Activated T-helper 1 cell treated with anti-CD3 and anti-CD28 coated beads, Interleukin-12 subunit alpha, Interleukin-12 subunit beta, Interleukin-2, Interleukin-4 antibody, amounts not matched to agents 30 ng/mL and 10 ng/mL and 1 ng/mL, durations not matched to agents 14 hours and 24 hours and 36 hours (primary cell): ENCODE data around the gene ACHE. TPM values are rescaled to one million over a fixed set of nuclear protein-coding genes. Genes with fewer than 3 reads are reported as not detected.
"Not testable (repeated sequence)": the region's sequence is repeated elsewhere in the genome, so short reads cannot be mapped to it uniquely, and the experiment has no call there.

ENCODE experiments used
- DNase-seq: peaks from one replicate; pipeline ENCODE4 v3.0.0; 2021; ENCODE audit warnings: low spot score
- H3K27ac Mint-ChIP-seq: one replicate; pipeline ENCODE4 v1.8.0; 2021; ENCODE audit warnings: mild to moderate bottlenecking, mixed read lengths
- H3K27me3 Mint-ChIP-seq: one replicate; pipeline ENCODE4 v1.8.0; 2022; ENCODE audit warnings: mild to moderate bottlenecking, moderate library complexity, mixed read lengths; ENCODE audit not compliant: insufficient read depth
- H3K36me3 Mint-ChIP-seq: one replicate; pipeline ENCODE4 v1.8.0; 2021; ENCODE audit warnings: low read depth, mixed read lengths
- H3K4me1 Mint-ChIP-seq: one replicate; pipeline ENCODE4 v1.8.0; 2021; ENCODE audit warnings: low read depth, mixed read lengths
- H3K4me3 Mint-ChIP-seq: one replicate; pipeline ENCODE4 v1.8.0; 2021; ENCODE audit warnings: mild to moderate bottlenecking, moderate library complexity, mixed read lengths
- H3K9me3 Mint-ChIP-seq: one replicate; pipeline ENCODE4 v1.8.0; 2021; ENCODE audit warnings: mixed read lengths
- intact Hi-C: fragments of 100-400 bp; cut with micrococcal nuclease; formaldehyde crosslinking; loops from one replicate; pipeline ENCODE4 v1.15.1; 2024
- total RNA-seq: library from RNA; stranded (reverse); gene quantifications from 2 replicates; pipeline ENCODE4 v1.2.3, GENCODE V29; 2022

The ACHE gene
- total RNA-seq, 1 donor from 2014 or later = 0.21 TPM

DNA sequence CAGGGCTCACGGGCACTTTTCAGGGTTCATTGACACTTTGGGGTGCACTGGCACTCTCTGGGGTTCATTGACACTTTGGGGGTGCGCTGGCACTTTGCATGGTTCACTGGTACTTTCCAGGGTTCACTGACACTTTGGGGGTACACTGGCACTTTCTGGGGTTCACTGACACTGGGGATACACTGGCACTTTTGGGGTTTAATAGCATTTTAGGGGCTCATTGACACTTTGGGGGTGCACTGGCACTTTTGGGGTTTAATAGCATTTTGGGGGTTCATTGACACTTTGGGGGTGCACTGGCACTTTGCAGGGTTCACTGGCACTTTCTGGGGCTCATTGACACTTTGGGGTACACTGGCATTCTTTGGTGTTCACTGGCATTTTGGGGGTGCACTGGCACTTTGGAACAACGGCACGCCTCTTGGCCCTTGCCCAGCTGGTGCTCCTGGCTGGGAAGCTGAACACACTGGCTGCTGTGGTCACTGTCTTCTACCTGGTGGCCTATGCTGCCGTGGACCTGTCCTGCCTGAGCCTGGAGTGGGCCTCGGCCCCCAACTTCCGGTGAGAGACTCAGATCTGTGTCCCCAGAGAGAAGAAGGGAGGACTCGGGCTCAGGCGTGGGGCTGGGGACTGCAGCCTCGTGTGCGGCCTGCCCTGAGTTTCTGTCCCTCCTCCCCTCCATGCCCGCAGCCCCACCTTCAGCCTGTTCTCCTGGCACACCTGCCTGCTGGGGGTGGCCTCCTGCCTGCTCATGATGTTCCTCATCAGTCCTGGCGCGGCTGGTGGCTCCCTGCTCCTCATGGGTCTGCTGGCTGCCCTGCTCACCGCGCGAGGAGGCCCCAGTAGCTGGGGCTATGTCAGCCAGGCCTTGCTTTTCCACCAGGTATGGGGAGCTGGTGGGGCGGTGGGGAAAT, 34.7 kb downstream of the ACHE start:
- Mint-ChIP-seq H3K27me3 (no peaks in the 10 kb centered on the region), H3K27ac (no peak overlapping the region), H3K9me3 (no peaks in the 10 kb centered on the region), H3K4me3 (no peak overlapping the region), H3K4me1 (peaks cover under 1% of the 10 kb centered on the region), H3K36me3 (peaks cover 36% of the 10 kb centered on the region)
- DNase-seq = no peak
- intact Hi-C loops = no loop called here

DNA sequence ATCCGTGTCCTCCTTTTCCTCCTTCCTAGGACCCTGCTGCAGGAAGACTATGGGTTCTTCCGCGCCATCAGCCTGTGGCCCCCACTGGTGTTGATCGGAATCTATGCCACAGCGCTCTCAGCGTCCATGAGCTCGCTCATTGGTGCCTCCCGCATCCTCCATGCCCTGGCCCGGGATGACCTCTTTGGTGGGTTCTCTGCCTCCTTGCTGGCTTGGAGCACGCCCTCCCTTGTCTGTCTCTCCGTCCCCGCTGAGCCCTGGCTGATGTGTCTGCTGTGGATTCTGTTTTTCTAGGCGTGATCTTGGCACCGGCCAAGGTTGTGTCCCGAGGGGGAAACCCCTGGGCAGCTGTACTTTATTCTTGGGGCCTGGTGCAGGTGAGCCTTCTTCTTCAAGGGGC, 35.8 kb downstream of the ACHE start:
- Mint-ChIP-seq H3K36me3 (peaks cover 38% of the 10 kb centered on the region), H3K27me3 (no peaks in the 10 kb centered on the region), H3K4me1 (peaks cover 4% of the 10 kb centered on the region), H3K4me3 (no peak overlapping the region), H3K9me3 (no peaks in the 10 kb centered on the region), H3K27ac (no peak overlapping the region)
- intact Hi-C loops = no loop called here
- DNase-seq = no peak

DNA sequence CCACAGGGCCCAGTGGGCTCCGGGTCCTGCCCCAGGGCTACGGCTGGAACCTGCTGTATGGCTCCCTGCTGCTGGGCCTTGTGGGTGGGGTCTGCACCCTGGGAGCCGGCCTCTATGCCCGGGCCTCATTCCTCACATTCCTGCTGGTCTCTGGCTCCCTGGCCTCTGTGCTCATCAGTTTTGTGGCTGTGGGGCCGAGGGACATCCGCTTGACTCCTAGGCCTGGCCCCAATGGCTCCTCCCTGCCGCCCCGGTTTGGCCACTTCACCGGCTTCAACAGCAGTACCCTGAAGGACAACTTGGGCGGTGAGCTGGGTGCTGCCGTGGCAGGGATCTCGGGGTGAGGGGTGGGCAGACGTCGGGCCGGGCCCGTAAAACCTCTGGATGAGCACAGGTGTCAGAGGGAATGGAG, 38.8 kb downstream of the ACHE start:
- H3K27me3 Mint-ChIP-seq = no peaks in the 10 kb centered on the region
- H3K36me3 Mint-ChIP-seq = peaks cover 21% of the 10 kb centered on the region
- no peak overlapping the region for H3K27ac Mint-ChIP-seq
- no peak for DNase-seq
- no peak overlapping the region for H3K4me3 Mint-ChIP-seq
- no peaks in the 10 kb centered on the region for H3K9me3 Mint-ChIP-seq
- H3K4me1 Mint-ChIP-seq = peaks cover 6% of the 10 kb centered on the region
- intact Hi-C loops = no loop called here

DNA sequence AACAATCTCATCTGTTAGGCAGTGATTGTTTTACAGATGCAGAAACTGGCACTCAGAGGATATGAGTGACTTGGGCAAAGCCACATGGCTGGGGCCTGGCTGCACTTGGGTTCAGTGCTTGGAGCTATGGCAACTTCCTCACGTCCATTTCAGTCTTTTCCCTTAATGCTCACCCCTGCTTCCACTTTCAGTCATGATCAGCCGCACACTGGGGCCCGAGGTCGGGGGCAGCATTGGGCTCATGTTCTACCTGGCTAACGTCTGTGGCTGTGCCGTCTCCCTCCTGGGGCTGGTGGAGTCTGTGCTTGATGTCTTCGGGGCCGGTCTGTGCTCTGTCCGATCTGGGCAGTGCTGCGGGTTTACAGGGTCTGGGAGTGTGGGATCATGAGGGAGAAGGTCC, 40.2 kb downstream of the ACHE start:
- H3K4me3 Mint-ChIP-seq = no peak overlapping the region

DNA sequence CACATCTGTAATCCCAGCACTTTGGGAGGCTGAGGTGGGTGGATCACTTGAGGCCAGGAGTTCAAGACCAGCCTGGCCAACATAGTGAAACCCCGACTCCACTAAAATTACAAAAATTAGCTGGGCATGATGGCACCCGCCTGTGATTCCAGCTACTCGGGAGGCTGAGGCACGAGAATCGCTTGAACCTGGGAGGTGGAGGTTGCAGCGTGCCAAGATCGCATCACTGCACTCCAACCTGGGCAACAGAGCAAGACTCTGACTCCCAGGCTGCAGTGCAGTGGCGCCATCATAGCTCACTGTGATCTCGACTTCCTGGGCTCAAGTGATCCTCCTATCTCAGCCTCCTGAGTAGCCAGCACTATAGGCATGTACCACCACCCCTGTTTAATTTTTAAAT, 40.8 kb downstream of the ACHE start:
- H3K4me3 Mint-ChIP-seq, H3K27ac Mint-ChIP-seq, H3K4me1 Mint-ChIP-seq, DNase-seq, H3K9me3 Mint-ChIP-seq, H3K27me3 Mint-ChIP-seq: not testable (repeated sequence)
- intact Hi-C loops = loop anchor here (5.0 kb wide), 2 partner anchors 163 to 288 kb away; partner anchors contain the start of gene GIGYF1
- peaks cover 16% of the 10 kb centered on the region for H3K36me3 Mint-ChIP-seq

More for the DNA sequence above, 40.2 kb downstream of the ACHE start:
- no peaks in the 10 kb centered on the region for H3K9me3 Mint-ChIP-seq
- peaks cover 17% of the 10 kb centered on the region for H3K36me3 Mint-ChIP-seq
- intact Hi-C loops = no loop called here
- DNase-seq = no peak
- peaks cover 8% of the 10 kb centered on the region for H3K4me1 Mint-ChIP-seq
- H3K27me3 Mint-ChIP-seq = no peaks in the 10 kb centered on the region
- no peak overlapping the region for H3K27ac Mint-ChIP-seq

DNA sequence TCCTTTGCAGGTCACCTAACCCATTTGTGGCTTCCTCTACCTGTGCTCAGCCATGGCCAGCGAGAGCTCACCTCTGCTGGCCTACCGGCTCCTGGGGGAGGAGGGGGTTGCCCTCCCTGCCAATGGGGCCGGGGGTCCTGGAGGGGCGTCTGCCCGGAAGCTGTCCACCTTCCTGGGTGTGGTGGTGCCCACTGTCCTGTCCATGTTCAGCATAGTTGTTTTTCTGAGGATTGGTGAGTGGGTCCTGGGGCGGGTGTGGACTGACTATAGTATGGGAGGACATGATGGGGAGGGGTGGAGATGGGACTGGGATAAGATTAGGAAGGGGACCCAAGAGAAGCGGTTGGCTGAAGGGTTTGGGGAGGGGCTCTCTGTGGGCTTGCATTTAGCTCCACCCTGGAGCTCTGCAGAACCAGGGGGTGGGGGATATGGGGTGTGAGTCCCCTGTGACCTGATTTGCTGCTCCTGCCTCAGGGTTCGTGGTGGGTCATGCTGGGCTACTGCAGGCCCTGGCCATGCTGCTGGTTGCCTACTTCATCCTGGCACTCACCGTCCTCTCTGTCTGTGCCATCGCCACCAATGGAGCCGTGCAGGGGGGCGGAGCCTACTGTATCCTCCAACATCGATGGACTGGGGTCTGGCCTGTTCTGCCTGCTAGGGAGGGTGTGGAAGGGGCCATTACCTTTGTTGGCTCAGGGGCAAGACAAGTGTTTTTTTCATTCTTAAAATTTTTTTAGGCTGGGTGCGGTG, 41.4 kb downstream of the ACHE start:
- H3K4me1 Mint-ChIP-seq = peaks cover 8% of the 10 kb centered on the region
- H3K27me3 Mint-ChIP-seq = no peaks in the 10 kb centered on the region
- no peaks in the 10 kb centered on the region for H3K9me3 Mint-ChIP-seq
- no peak for DNase-seq
- no peak overlapping the region for H3K27ac Mint-ChIP-seq
- intact Hi-C loops = loop anchor here (5.0 kb wide), 2 partner anchors 162 to 287 kb away; partner anchors contain the start of gene GIGYF1
- H3K4me3 Mint-ChIP-seq = peak overlapping the region; percentile 93
- H3K36me3 Mint-ChIP-seq = peaks cover 12% of the 10 kb centered on the region

DNA sequence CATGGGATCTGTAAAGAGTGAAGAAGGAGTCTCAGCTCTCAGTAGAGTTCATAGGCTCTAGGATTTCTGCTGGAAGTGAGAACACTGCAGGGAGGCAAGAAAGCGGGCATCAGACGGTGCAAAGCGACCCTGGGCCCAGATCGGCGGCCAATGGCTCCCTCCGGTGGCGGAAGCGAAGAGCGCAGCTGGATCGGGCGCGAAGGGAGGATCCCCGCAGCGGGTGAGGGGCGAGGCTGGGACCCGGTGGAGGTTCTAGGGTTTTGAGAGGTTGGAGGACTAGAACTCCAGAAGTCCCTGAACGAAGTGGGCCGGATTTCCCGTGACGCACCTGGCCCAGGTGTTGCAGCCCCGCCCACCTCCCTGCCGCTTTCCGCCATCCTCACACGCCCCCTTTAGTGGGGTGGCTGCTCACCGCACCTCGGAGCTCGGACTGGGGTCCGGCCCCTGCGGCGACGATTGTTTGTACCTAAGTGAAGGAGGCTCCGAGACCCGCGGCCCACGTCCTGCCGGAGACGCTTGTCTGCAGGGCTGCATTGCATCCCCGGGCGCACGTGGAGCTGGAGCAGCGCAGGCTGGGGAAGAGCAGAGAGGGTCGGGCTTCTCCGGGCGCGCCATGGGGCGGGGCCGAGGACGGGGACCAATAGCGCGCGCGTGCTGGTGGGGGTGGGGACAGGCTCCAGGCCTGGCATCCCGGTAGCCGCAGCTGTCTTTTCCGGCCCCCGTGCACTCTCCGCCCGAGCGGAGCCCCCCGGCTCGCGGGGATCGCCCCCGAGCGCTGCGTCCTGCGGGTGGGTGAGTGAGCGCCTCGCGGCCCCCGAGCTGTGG, 43.4 kb downstream of the ACHE start, which contains the start of gene SLC12A9:
TSS of gene SLC12A9 (plus strand) at position 666 of the 825 bp plus-strand sequence. CDS start 1,485 bp downstream, outside the sequence.
- peaks cover 9% of the 10 kb centered on the region for H3K36me3 Mint-ChIP-seq

DNA sequence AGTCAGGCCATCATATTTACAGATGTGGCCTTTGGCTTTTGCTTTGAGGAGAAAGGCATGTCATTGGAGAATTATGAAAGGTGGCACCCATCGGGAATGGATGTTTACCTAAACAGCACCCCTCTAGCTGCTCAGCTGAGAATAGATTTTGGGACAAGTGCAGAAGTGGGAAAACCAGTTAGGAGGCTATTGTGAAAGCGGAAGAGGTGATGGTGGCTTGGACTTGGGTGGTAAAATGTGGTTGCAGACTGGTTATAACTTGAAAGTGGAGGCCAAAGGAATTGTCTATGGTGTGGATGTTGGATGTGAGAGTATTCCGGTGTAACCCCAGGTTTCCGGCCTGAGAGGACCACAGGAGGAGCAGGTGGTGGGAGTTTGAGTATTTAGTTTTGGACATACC, 48.3 kb downstream of the ACHE start:
- no peak for DNase-seq
- H3K4me3 Mint-ChIP-seq = no peak overlapping the region
- peaks cover 5% of the 10 kb centered on the region for H3K4me1 Mint-ChIP-seq
- no peaks in the 10 kb centered on the region for H3K9me3 Mint-ChIP-seq
- no peaks in the 10 kb centered on the region for H3K36me3 Mint-ChIP-seq
- intact Hi-C loops = no loop called here
- H3K27ac Mint-ChIP-seq = no peak overlapping the region
- H3K27me3 Mint-ChIP-seq = peaks cover 5% of the 10 kb centered on the region

More for the DNA sequence above, 43.4 kb downstream of the ACHE start, which contains the start of gene SLC12A9:
- peak within 1 kb of the TSS; percentile 93 for H3K4me3 Mint-ChIP-seq
- peaks cover 8% of the 10 kb centered on the region for H3K4me1 Mint-ChIP-seq
- H3K27ac Mint-ChIP-seq = peak within 1 kb of the TSS; percentile 79
- H3K27me3 Mint-ChIP-seq = peaks cover 5% of the 10 kb centered on the region
- H3K9me3 Mint-ChIP-seq = no peaks in the 10 kb centered on the region
- intact Hi-C loops = loop anchor here (1.0 to 5.0 kb wide), 16 partner anchors 15 to 373 kb away; partner anchors contain the start of genes FBXO24, GIGYF1, GNB2 and LRCH4
- DNase-seq = peak; percentile 86

DNA sequence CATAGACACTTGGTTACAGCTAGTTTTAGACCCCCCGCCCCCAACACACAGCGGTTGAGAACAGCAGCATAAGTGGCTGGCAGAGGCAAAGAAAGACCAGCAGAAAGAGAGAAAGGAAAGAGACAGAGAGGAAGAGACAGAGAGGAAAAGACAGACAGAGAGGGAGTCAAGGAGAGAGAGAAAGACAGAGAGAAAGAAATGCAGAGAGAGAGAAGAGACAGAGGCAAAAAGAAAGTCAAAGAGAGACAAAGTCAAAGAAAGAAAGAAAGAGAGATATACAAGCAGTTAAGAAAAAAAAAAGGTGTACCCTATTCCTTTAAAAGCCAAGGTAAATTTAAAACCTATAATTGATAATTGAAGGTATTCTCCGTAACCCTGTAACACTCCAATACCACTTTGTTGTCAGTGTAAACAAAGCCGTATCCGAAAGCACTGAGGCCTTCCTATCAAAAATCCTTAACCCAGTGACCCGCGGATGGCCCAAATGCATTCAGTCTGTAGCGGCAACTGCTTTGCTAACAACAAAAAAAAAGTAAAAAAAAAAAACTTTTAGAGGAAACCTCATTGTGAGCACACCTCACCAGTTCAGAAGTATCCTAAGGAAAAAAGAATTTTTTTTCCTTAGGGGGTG, 55.1 kb downstream of the ACHE start:
- no peaks in the 10 kb centered on the region for H3K9me3 Mint-ChIP-seq
- peaks cover 3% of the 10 kb centered on the region for H3K27me3 Mint-ChIP-seq
- H3K4me3 Mint-ChIP-seq = no peak overlapping the region
- no peak for DNase-seq
- peaks cover under 1% of the 10 kb centered on the region for H3K36me3 Mint-ChIP-seq
- intact Hi-C loops = no loop called here
- H3K27ac Mint-ChIP-seq = no peak overlapping the region
- H3K4me1 Mint-ChIP-seq = no peaks in the 10 kb centered on the region

Other genes starting within 250 kb of the ACHE start
- not detected in 2 replicates for gene ACTL6B, start 239.4 kb downstream of the ACHE start, total RNA-seq
- gene GNB2, start 222.1 kb downstream of the ACHE start, total RNA-seq = 218 and 221 TPM in 2 replicates
- gene GIGYF1, start 201.6 kb downstream of the ACHE start, total RNA-seq = 49.1 and 53.8 TPM in 2 replicates
- gene POP7, start 189.8 kb downstream of the ACHE start, total RNA-seq = 82.7 and 84.4 TPM in 2 replicates
- not detected in 2 replicates for gene EPO, start 175.4 kb downstream of the ACHE start, total RNA-seq
- gene ZAN, start 162.3 kb downstream of the ACHE start, total RNA-seq = not detected in 2 replicates
- gene EPHB4, start 68.4 kb downstream of the ACHE start, total RNA-seq = 2.4 and 2.8 TPM in 2 replicates
- gene SLC12A9, start 43.2 kb downstream of the ACHE start, total RNA-seq = 46.0 and 47.9 TPM in 2 replicates
- gene TRIP6, start 28.5 kb downstream of the ACHE start, total RNA-seq = 41.5 and 44.1 TPM in 2 replicates
- 294 and 306 TPM in 2 replicates for gene SRRT, start 20.8 kb downstream of the ACHE start, total RNA-seq
- gene UFSP1, start 6.2 kb downstream of the ACHE start, total RNA-seq = 4.1 and 5.5 TPM in 2 replicates
- gene MUC3A, start 53.6 kb upstream of the ACHE start, total RNA-seq = not detected in 2 replicates
- 0.44 and 0.81 TPM in 2 replicates for gene MUC12, start 73.7 kb upstream of the ACHE start, total RNA-seq
- gene MUC17, start 124.2 kb upstream of the ACHE start, total RNA-seq = 0.02 TPM in 1 of 2 replicates, not detected in the other
- 41.2 and 45.7 TPM in 2 replicates for gene TRIM56, start 189.6 kb upstream of the ACHE start, total RNA-seq
- 0.36 and 0.47 TPM in 2 replicates for gene SERPINE1, start 231.2 kb upstream of the ACHE start, total RNA-seq